SK-N-SH (cell line): ENCODE results near the gene SLC66A2. TPM values are rescaled to one million over a fixed set of nuclear protein-coding genes. Genes with fewer than 3 reads are reported as not detected.

Experiments
- CTCF ChIA-PET: fragments of 300-600, 350-600 bp; formaldehyde crosslinking; extraction: SDS; loops from one replicate; lab custom pipeline; 2021; lab: Yijun Ruan, JAX
- POLR2A ChIA-PET: fragments of 350-600 bp; sonication (Branson Sonifier 250); formaldehyde crosslinking; extraction: SDS; loops from one replicate; lab custom pipeline; 2020; ENCODE audit warnings: antibody characterized with exemption, inconsistent platforms; lab: Yijun Ruan, JAX
- DNase-seq: peaks from one replicate; pipeline ENCODE4 v3.0.0; 2012
- H2AFZ ChIP-seq: fragments of 200-600 bp; sonication (generic); 2 replicates; pipeline ENCODE4 v1.8.1; 2016; ENCODE audit warnings: antibody characterized with exemption, mild to moderate bottlenecking, low read depth
- H3F3A ChIP-seq: fragments of 200-600 bp; sonication (generic); replicated peaks from 2 replicates; pipeline ENCODE3; 2016; ENCODE audit warnings: antibody characterized with exemption, mild to moderate bottlenecking; ENCODE audit not compliant: insufficient read depth
- H3K27ac ChIP-seq, 2 experiments: fragments of 200-500 bp in 1 of 2; fragments of 200-600 bp in 1 of 2; sonication (Bioruptor generic) in 1 of 2; sonication (generic), shearing (Covaris generic) in 1 of 2; 2 replicates each; pipeline versions ENCODE4 v1.5.1 to v1.6.1; 2014 to 2016; ENCODE audit warnings: low read depth in 2 of 2, inconsistent platforms in 1 of 2, low read length in 1 of 2, mild to moderate bottlenecking in 1 of 2, mixed read lengths in 1 of 2
- H3K27me3 ChIP-seq: fragments of 200-600 bp; sonication (generic), shearing (Covaris generic); 2 replicates; pipeline ENCODE4 v1.6.1; 2016; ENCODE audit warnings: mixed run types; ENCODE audit not compliant: insufficient read depth
- H3K36me3 ChIP-seq, 2 experiments: fragments of 200-500 bp in 1 of 2; fragments of 200-600 bp in 1 of 2; sonication (Bioruptor generic) in 1 of 2; sonication (generic) in 1 of 2; replicated peaks in 1 of 2; 2 replicates each; pipeline versions ENCODE3 to v1.5.1; 2014 to 2016; ENCODE audit warnings: low read length in 1 of 2, mild to moderate bottlenecking in 1 of 2; ENCODE audit not compliant: insufficient read depth in 2 of 2, control insufficient read depth in 1 of 2
- H3K4me1 ChIP-seq, 2 experiments: fragments of 200-500 bp in 1 of 2; fragments of 200-600 bp in 1 of 2; sonication (Bioruptor generic) in 1 of 2; sonication (generic), shearing (Covaris generic) in 1 of 2; 2 replicates each; pipeline versions ENCODE4 v1.5.1 to v1.6.1; 2014 to 2016; ENCODE audit warnings: low read depth in 1 of 2, low read length in 1 of 2, mixed run types in 1 of 2; ENCODE audit not compliant: insufficient read depth in 2 of 2, control insufficient read depth in 1 of 2
- H3K4me2 ChIP-seq: fragments of 200-600 bp; sonication (generic), shearing (Covaris generic); 2 replicates; pipeline ENCODE4 v1.6.1; 2017; ENCODE audit warnings: mixed run types
- H3K4me3 ChIP-seq, 2 experiments: fragments of 200-500 bp in 1 of 2; fragments of 200-600 bp in 1 of 2; sonication (Bioruptor generic) in 1 of 2; sonication (generic), shearing (Covaris generic) in 1 of 2; 2 replicates each; pipeline versions ENCODE4 v1.5.1 to v1.8.1; 2014 to 2016; ENCODE audit warnings: low read depth in 2 of 2, inconsistent platforms in 1 of 2, low read length in 1 of 2, mild to moderate bottlenecking in 1 of 2, mixed read lengths in 1 of 2, moderate library complexity in 1 of 2
- H3K79me2 ChIP-seq: fragments of 200-600 bp; sonication (generic); 2 replicates; pipeline ENCODE4 v1.8.1; 2017; ENCODE audit warnings: mild to moderate bottlenecking; ENCODE audit not compliant: insufficient read depth
- H3K9ac ChIP-seq: fragments of 200-600 bp; sonication (generic); 2 replicates; pipeline ENCODE4 v1.6.1; 2017; ENCODE audit warnings: mixed run types
- H3K9me2 ChIP-seq: fragments of 200-600 bp; sonication (generic); 2 replicates; pipeline ENCODE4 v1.6.1; 2017; ENCODE audit warnings: mixed run types
- H3K9me3 ChIP-seq: fragments of 200-600 bp; sonication (generic); 2 replicates; pipeline ENCODE4 v1.6.1; 2017; ENCODE audit warnings: mixed run types, mild to moderate bottlenecking, moderate library complexity
- H4K20me1 ChIP-seq: fragments of 200-600 bp; sonication (generic); 2 replicates; pipeline ENCODE4 v1.6.1; 2017; ENCODE audit warnings: mild to moderate bottlenecking, mixed run types; ENCODE audit not compliant: insufficient read depth
- ELF1 ChIP-seq: IDR thresholded peaks from 2 replicates; pipeline ENCODE4 v1.4.0; 2012
- EP300 ChIP-seq, 2 experiments: IDR thresholded peaks; 2 replicates each; pipeline versions ENCODE4 v1.4.0 to v1.6.1; 2012; ENCODE audit warnings: borderline replicate concordance in 1 of 2, low read depth in 1 of 2, low read length in 1 of 2
- FOXM1 ChIP-seq: IDR thresholded peaks from 2 replicates; pipeline ENCODE4 v1.4.0; 2012; ENCODE audit warnings: low read depth, mild to moderate bottlenecking
- GABPA ChIP-seq: IDR thresholded peaks from 2 replicates; pipeline ENCODE4 v1.4.0; 2012; ENCODE audit warnings: low read depth, mild to moderate bottlenecking
- GATA2 ChIP-seq: sonication (generic); formaldehyde crosslinking; IDR thresholded peaks from 2 replicates; pipeline ENCODE4 v1.5.0; 2020; ENCODE audit warnings: mild to moderate bottlenecking, missing genetic modification reagents
- MXI1 ChIP-seq: IDR thresholded peaks from 2 replicates; pipeline ENCODE4 v1.6.1; 2012; ENCODE audit warnings: mild to moderate bottlenecking, low read depth, low read length, improper control_type of control experiment
- NFIC ChIP-seq: IDR thresholded peaks from 2 replicates; pipeline ENCODE4 v1.4.0; 2012; ENCODE audit warnings: borderline replicate concordance
- NRF1 ChIP-seq: IDR thresholded peaks from 2 replicates; pipeline ENCODE4 v1.6.1; 2012; ENCODE audit warnings: low read depth, mild to moderate bottlenecking, low read length
- PBX3 ChIP-seq: IDR thresholded peaks from 2 replicates; pipeline ENCODE4; 2012
- RFX5 ChIP-seq: IDR thresholded peaks from 2 replicates; pipeline ENCODE4 v1.6.1; 2012; ENCODE audit warnings: mild to moderate bottlenecking, improper control_type of control experiment, low read length
- RXRA ChIP-seq: IDR thresholded peaks from 2 replicates; pipeline ENCODE4 v1.4.0; 2012; ENCODE audit warnings: low read depth, mild to moderate bottlenecking, borderline replicate concordance
- SIN3A ChIP-seq: IDR thresholded peaks from 2 replicates; pipeline ENCODE4 v1.6.1; 2012; ENCODE audit warnings: low read depth, mild to moderate bottlenecking, low read length, moderate library complexity, borderline replicate concordance
- SMC3 ChIP-seq: IDR thresholded peaks from 2 replicates; pipeline ENCODE4 v1.6.1; 2012; ENCODE audit warnings: low read depth, low read length, improper control_type of control experiment
- TCF12 ChIP-seq: IDR thresholded peaks from 2 replicates; pipeline ENCODE4 v1.4.0; 2012
- TEAD4 ChIP-seq: IDR thresholded peaks from 2 replicates; pipeline ENCODE4 v1.4.0; 2012; ENCODE audit warnings: mild to moderate bottlenecking, borderline replicate concordance; ENCODE audit not compliant: insufficient read depth
- USF1 ChIP-seq: IDR thresholded peaks from 2 replicates; pipeline ENCODE4 v1.4.0; 2012; ENCODE audit warnings: low read depth, borderline replicate concordance
- YY1 ChIP-seq: IDR thresholded peaks from 2 replicates; pipeline ENCODE4 v1.4.0; 2012; ENCODE audit warnings: low read depth, mild to moderate bottlenecking
- WGBS: methylation state at CpG from one replicate; pipeline ENCODE4 v1.1.6; 2017; ENCODE audit warnings: low lambda C conversion rate; 5-methylcytosine and 5-hydroxymethylcytosine counted together
- polyA plus RNA-seq, 3 experiments: library from polyadenylated mRNA; depleted of rRNA; stranded (reverse); fragments of >200 nt; gene quantifications; 2 replicates each; pipeline ENCODE4 v1.2.3, GENCODE V29; 2012

Gene SLC66A2
- polyA plus RNA-seq, 1 of the 3 experiments (the other 2 are of a cell fraction): 14.5 TPM

GRCh38 chr18:79862562-79862961 is 88.9 kb downstream of the SLC66A2 start:
- Histone ChIP-seq H2AFZ (no peak overlapping the region), H3K4me1 (no peaks in the 10 kb centered on the region), H3K4me3 (no peak overlapping the region), H3K36me3 (no peaks in the 10 kb centered on the region), H3K9me3 (no peaks in the 10 kb centered on the region), H3K79me2 (no peaks in the 10 kb centered on the region)
- POLR2A ChIA-PET: no interaction called here
- no peak for DNase-seq
- TF ChIP-seq USF1 (no peak), RFX5 (no peak), NRF1 (no peak), RXRA (no peak), SMC3 (no peak), EP300 (IDR thresholded peaks at IDR 0.05; ENCODE audit: borderline replicate concordance in 1 of 2, low read depth in 1 of 2, low read length in 1 of 2) (no peak), YY1 (no peak), ELF1 (no peak), GATA2 (CRISPR knock-in tag) (no peak)
- TF ChIP-seq, all 33 proteins: peak for 0
- WGBS: 26% methylated on average over 15 of the region's 15 CpGs
- H3K9me2 ChIP-seq: no peaks in the 10 kb centered on the region
- H3K9ac ChIP-seq: no peak overlapping the region
- peaks cover 21% of the 10 kb centered on the region; the same call in 1 of the 2 replicates for H3K27me3 ChIP-seq
- H3K27ac ChIP-seq: no peak overlapping the region
- CTCF ChIA-PET: interaction anchor here (0.6 kb wide), 1 partner anchor 10 kb away, joined by 3 read pairs; no protein-coding TSS in a partner anchor
- H3F3A ChIP-seq: no peaks in the 10 kb centered on the region
- H4K20me1 ChIP-seq: no peaks in the 10 kb centered on the region
- no peak overlapping the region for H3K4me2 ChIP-seq

- H3K9me3 ChIP-seq: no peaks in the 10 kb centered on the region
- POLR2A ChIA-PET: no interaction called here
- H3K4me2 ChIP-seq: no peak overlapping the region
- H3K4me3 ChIP-seq: no peak overlapping the region
- TF ChIP-seq NRF1: no peak
- TF ChIP-seq NFIC: no peak
- TF ChIP-seq GATA2 (CRISPR knock-in tag): no peak
- TF ChIP-seq SIN3A: no peak
- no peaks in the 10 kb centered on the region for H3F3A ChIP-seq
- no peak overlapping the region for H3K9ac ChIP-seq
- H3K27ac ChIP-seq: no peak overlapping the region
- CTCF ChIA-PET: no interaction called here
- H2AFZ ChIP-seq: no peak overlapping the region
- no peaks in the 10 kb centered on the region for H3K79me2 ChIP-seq
- no peaks in the 10 kb centered on the region for H3K9me2 ChIP-seq
- H3K27me3 ChIP-seq: peaks cover 21% of the 10 kb centered on the region
- DNase-seq: no peak
- 2% methylated on average over 2 of the region's 2 CpGs for WGBS
- no peaks in the 10 kb centered on the region for H4K20me1 ChIP-seq
- H3K4me1 ChIP-seq: peaks cover 0 to 2% of the 10 kb centered on the region in 2 experiments; a peak in 1 of 4 replicates
- no peaks in the 10 kb centered on the region for H3K36me3 ChIP-seq
Measured at GRCh38 chr18:79861687-79862086, 89.8 kb downstream of the SLC66A2 start.

- ChIA-PET CTCF (no interaction called here), POLR2A (no interaction called here)
- H2AFZ ChIP-seq: no peak overlapping the region
- H3K9me2 ChIP-seq: no peaks in the 10 kb centered on the region
- no peaks in the 10 kb centered on the region for H3F3A ChIP-seq
- H3K27ac ChIP-seq: no peak overlapping the region
- H3K9me3 ChIP-seq: no peaks in the 10 kb centered on the region
- no peaks in the 10 kb centered on the region for H3K79me2 ChIP-seq
- H3K4me1 ChIP-seq: peaks cover 0 to 2% of the 10 kb centered on the region in 2 experiments; a peak in 1 of 4 replicates
- H3K36me3 ChIP-seq: no peaks in the 10 kb centered on the region
- H3K4me3 ChIP-seq: no peak overlapping the region
- H3K4me2 ChIP-seq: no peak overlapping the region
- H4K20me1 ChIP-seq: no peaks in the 10 kb centered on the region
- TF ChIP-seq NRF1: no peak
- TF ChIP-seq RFX5: no peak
- TF ChIP-seq TCF12: no peak
- no peak for TF ChIP-seq GATA2 (CRISPR knock-in tag)
- no peak for TF ChIP-seq MXI1
- TF ChIP-seq TEAD4: no peak
- TF ChIP-seq RXRA: no peak
- no peak for TF ChIP-seq FOXM1
- TF ChIP-seq PBX3: no peak
- no peak for TF ChIP-seq GABPA
- DNase-seq: no peak
- H3K27me3 ChIP-seq: peaks cover 43% of the 10 kb centered on the region
- 11% methylated on average over 7 of the region's 7 CpGs for WGBS
- H3K9ac ChIP-seq: no peak overlapping the region
Measured at GRCh38 chr18:79859314-79859713, 92.1 kb downstream of the SLC66A2 start.
